Kidney capillary endothelial cell (primary cell): ENCODE results near the gene MPP7.
"Not testable (repeated sequence)": the region's sequence is repeated elsewhere in the genome, so short reads cannot be mapped to it uniquely, and the experiment has no call there.

Source experiments
- DNase-seq: peaks from one replicate; pipeline ENCODE4 v3.0.0-alpha.2; 2018; ENCODE audit warnings: low spot score

MPP7 gene

GRCh38 chr10:28302638-28303488 lies at the start of gene MPP7:
MPP7 (minus strand) TSS chr10:28303064; CDS start chr10:28238604, 64,460 bp downstream.
- DNase-seq = peak; percentile 94

- no peak for DNase-seq
These were observed 47.0 kb upstream of the MPP7 start for GRCh38 chr10:28349892-28350291.

GRCh38 chr10:28343987-28344895 lies 41.4 kb upstream of the MPP7 start:
- DNase-seq = no peak

GRCh38 chr10:28343252-28343651 lies 40.4 kb upstream of the MPP7 start:
- DNase-seq = no peak

DNA sequence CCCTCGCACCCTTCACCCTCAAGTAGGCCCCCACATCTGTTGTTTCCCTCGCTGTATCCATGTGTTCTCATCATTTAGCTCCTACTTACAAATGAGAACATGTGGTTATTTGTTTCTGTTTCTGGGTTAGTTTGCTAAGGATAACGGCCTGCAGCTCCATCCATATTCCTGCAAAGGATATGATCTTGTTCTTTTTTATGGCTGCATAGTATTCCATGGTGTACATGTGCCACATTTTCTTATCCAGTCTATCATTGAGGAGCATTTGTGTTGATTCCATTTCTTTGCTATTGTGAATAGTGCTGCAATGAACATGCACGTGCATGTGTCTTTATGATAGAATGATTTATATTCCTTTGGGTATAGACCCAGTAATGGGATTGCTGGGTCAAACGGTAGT lies 38.8 kb upstream of the MPP7 start:
- not testable (repeated sequence) for DNase-seq

- no peak for DNase-seq
These were observed 29.9 kb upstream of the MPP7 start for GRCh38 chr10:28332726-28333125.

DNA sequence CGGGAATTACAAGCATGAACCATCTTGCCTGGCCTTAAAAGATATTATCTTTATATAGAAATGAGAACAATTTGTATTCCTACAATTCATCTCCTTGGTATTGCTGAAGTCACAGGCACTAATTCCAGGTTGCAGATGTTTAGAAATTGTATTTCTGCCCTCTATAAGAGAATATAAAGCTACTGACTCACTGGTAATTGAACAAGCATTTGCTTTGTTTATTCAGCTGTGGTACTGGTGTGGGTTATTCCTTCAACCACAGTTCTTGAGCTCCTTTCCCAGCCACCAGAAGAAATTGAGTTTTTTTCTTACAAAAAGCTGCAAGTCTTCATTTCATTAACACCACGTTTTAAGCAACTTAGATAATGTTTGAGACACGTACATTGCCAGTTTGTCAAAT lies 29.0 kb upstream of the MPP7 start:
- DNase-seq = no peak

DNA sequence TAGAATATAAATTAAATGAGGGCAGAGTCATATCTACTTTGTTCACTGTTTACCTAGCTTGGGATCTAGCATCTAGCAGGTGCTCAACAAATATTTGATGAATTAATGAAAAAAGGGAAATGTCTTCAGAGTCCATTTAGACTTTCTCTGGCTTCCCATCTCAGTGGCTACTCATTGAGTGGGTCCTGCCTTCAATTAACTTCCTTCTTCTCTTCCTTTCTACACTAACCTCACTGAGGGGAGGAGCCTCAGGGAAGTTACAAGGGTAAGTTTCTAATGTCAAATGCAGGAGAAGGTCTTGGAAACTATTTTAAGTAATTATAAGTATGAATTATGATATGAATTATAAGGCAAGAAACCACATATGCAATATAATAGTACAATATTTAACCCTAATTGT lies 28.2 kb upstream of the MPP7 start:
- DNase-seq = no peak

- DNase-seq = no peak
These were observed 25.5 kb upstream of the MPP7 start for GRCh38 chr10:28328346-28328745.

- DNase-seq = peak; percentile 72
These were observed 24.6 kb upstream of the MPP7 start for GRCh38 chr10:28327491-28327880.

DNA sequence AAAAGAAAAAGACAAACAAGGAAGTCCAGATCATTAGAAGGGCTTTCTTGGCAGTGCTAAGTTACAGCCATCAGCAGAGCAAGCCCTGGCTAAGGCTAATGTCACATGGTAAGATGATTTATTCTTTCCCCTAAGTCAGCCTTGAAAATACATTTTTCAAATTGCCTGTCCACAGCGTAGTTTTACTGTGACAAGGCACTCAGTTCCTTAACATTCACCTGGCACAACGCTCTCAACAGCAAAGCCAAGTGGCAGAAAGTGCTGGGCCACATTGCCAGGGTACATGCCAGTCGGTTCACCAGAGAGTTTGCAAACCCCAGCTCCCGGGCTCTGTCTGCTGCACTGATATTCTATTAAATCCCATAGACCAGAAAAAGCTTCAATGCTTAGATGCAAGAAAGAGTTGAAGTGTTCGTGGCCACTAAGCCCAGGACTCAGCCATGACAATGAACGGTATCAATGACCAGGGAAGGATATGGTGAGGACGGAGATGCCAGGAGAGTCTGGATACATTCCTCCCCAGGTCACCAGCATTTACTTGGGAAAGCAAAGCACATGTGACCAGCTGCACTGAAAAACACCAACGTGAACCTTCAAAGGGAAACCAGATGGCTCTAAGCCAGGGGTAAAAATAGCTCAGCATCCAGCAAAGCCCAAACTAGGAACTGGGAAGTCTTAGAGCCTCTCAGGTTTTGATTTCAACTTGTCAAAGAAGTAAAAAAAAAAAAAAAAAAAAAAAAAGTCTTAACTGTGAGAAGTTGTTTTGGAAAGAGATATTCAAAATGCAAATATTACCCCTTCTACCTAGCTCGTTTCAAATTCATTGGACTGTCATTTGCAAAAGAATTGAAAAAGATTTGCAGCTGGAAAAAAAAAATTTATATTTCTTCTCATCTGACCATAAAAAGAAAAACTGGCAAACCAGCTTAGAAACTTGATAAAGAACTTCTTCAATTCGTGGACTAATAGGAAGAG lies 23.9 kb upstream of the MPP7 start:
- DNase-seq = peak; percentile 54

DNA sequence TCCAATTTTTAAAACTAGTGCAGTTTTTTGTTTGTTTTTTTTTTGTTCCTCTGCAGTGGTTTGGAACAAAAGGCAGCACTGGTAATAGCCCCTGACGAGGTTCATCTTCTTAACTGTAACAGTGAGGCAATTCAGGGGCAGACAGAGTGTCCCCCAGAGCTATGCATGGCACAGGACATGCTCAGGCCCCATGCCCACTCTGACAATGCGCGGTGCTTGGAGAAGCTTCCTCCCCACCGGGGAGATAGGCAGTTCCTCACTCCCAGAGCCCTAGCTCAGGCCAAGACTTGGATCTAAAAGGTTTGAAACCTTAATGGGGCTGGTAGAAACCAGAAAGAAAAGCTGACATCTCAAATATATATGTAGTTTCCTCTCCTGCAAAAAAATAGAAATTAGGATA lies 17.9 kb upstream of the MPP7 start:
- DNase-seq = no peak

DNA sequence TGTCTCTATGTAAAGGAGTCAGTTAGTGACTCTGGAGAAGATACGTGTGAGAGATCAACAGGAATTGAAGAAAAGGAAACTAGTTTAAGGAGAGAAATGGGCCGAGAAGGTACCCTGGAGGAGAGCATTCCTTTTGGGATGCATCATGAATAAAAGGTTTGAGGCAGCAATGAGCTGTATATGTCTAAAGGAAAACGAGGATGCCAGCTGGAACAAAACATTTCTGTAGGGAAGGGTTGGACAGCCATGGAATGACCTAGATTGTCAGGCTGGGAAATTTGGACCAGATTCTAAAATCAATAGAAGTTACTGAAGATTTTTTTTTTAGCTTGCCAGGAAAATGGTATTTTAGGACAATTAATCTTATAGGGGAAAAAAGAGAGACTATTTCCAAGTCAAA lies 17.2 kb upstream of the MPP7 start:
- no peak for DNase-seq

DNA sequence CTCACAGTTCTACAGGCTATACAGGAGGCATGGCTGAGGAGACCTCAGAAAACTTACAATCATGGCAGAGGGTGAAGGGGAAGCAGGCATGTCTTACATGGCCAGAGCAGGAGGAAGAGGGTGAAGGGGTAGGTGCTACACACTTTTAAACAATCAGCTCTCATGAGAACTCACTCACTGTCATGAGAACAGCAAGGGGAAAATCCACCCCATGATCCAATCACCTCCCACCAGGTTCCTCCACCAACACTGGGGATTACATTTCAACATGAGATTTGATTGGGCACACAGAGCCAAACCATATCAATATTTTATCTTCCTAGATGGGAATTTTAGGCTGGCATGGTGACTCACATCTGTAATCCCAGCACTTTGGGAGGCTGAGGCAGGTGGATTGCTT lies 16.2 kb upstream of the MPP7 start:
- DNase-seq = not testable (repeated sequence)

- DNase-seq = no peak
These were observed 15.8 kb upstream of the MPP7 start for GRCh38 chr10:28318626-28319025.

DNA sequence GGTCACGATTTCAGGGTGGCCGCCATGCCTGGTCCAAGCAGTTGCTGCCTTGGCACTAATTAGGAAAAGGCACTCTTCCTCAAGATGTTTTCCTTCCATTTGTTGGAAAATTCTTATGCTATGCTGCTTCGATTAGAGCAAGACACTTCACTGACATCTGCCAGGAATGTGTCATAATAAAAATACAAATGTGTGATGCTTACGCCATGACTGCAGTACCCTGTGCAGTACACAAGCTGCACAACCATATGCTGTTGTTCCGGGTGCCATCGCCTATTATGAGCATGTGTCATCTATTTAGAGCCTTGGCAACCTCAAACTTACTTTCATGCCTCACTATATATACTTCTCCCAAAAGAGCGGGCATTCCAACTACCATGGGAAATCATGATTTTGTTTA lies 14.9 kb upstream of the MPP7 start:
- no peak for DNase-seq

DNA sequence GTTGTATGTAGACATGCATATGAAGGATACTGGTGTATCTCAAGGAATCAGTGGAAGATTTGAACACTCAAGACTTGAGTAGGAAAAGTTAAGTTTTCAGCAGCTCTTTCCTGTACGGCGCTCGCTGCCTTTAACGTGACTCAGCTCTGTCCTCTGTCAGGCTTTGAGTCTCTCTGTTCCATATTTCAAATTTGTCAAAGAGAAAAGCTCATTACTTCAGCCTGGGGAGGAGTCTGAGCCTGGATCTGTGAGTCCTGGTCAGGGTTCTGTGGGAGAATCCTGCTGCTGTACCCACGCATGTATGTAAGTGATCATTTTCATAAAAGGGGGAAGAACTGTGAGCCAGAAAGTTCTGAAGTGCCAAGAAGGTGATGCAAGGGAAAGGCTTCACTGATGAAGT lies 13.8 kb upstream of the MPP7 start:
- no peak for DNase-seq

- no peak for DNase-seq
These were observed 12.3 kb upstream of the MPP7 start for GRCh38 chr10:28315140-28315539.

- DNase-seq = no peak
These were observed 11.3 kb upstream of the MPP7 start for GRCh38 chr10:28314211-28314610.

- no peak for DNase-seq
These were observed 9.7 kb upstream of the MPP7 start for GRCh38 chr10:28312572-28312971.

DNA sequence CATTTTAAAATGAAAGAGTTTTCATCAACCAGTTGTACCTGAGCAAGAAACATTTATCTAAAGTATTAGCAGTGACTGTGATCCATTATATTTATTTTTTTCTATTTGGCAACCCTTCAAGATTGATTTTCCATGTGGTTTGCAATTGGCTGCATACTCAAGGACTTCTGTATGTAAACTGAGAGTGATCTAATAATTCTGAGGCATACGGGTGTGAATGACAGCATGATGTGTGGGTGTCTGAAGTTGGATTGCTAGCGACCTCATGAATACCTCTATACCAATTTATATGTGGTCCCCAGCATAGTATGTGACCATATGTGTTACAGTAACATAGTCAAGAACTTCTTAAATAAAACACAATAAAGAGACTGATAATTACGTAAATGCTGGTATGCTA lies 8.2 kb upstream of the MPP7 start:
- DNase-seq = no peak

DNA sequence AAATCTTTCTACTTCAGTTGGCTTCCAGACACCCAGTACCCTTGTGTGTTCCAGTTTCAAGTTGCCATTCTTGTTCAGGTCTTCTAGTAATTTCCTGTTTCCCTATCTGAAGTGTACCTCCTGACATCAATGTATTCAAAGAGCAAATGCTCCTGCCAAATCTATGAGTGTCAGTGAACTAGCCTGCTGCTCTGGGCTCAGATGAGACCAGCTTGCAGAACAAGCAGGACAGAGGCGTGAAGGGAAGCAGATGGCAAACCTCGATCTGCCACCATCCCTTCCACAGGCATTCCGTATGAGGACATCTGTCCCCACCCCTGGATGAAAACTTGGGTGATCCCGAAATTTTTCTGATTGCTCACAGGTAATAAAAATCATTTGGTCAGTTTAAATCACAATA lies 4.4 kb upstream of the MPP7 start:
- DNase-seq = no peak
